ENCODE measurements around the gene HDGFL3. TPM values are rescaled to one million over a fixed set of nuclear protein-coding genes. Genes with fewer than 3 reads are reported as not detected.

The HDGFL3 gene
- total and polyA plus RNA-seq, 2 donors (not counting 1 experiment from before 2014, with no cell fraction given): 43.1 to 59.1 TPM

- no peak overlapping the region for H3K4me2 ChIP-seq (ENCODE audit: extremely low read depth, insufficient read depth, low read length)
- H3K9me3 ChIP-seq (ENCODE audit: control insufficient read depth, insufficient read depth, low read depth, low read length): no peaks in the 10 kb centered on the region
- H3K27me3 ChIP-seq (ENCODE audit: control insufficient read depth, insufficient read depth, low read length): peaks cover 27% of the 10 kb centered on the region
- no peaks in the 10 kb centered on the region for H3K4me1 ChIP-seq (ENCODE audit: control insufficient read depth, extremely low read depth, insufficient read depth, low read length)
- H3K4me3 ChIP-seq (replicated peaks in 1 of 4; ENCODE audit: control extremely low read depth in 1 of 4, insufficient read depth in 1 of 4, low read depth in 3 of 4, low read length in 4 of 4): no peak overlapping the region
- H3K36me3 ChIP-seq (ENCODE audit: control insufficient read depth, insufficient read depth, low read length): no peaks in the 10 kb centered on the region
- TF ChIP-seq CTCF (conservative IDR thresholded peaks at IDR 0.05 in 1 of 2, IDR thresholded peaks at IDR 0.05 in 1 of 2; ENCODE audit: low read depth in 1 of 2, low read length in 2 of 2) (no peak), EZH2 (IDR thresholded peaks at IDR 0.05; ENCODE audit: low read length, missing control alignments) (no peak)
- no peak for DNase-seq (ENCODE audit: low read depth in 2 of 2)
- H3K9ac ChIP-seq (ENCODE audit: insufficient read depth, low read length): no peak overlapping the region
- H4K20me1 ChIP-seq (ENCODE audit: control insufficient read depth, extremely low read depth, insufficient read depth, low read length): no peaks in the 10 kb centered on the region
- H2AFZ ChIP-seq (ENCODE audit: low read length): no peak overlapping the region
- no peaks in the 10 kb centered on the region for H3K79me2 ChIP-seq (ENCODE audit: control insufficient read depth, insufficient read depth, low read length)
- no peak overlapping the region for H3K27ac ChIP-seq (ENCODE audit: insufficient read depth, low read length)
Observed at GRCh38 chr15:83102346-83102745, 105.3 kb downstream of the HDGFL3 start.

- Histone ChIP-seq H3K9me3 (ENCODE audit: control insufficient read depth, insufficient read depth, low read depth, low read length) (no peaks in the 10 kb centered on the region), H3K4me1 (ENCODE audit: control insufficient read depth, extremely low read depth, insufficient read depth, low read length) (no peaks in the 10 kb centered on the region), H4K20me1 (ENCODE audit: control insufficient read depth, extremely low read depth, insufficient read depth, low read length) (no peaks in the 10 kb centered on the region), H3K79me2 (ENCODE audit: control insufficient read depth, insufficient read depth, low read length) (no peaks in the 10 kb centered on the region), H2AFZ (ENCODE audit: low read length) (no peak overlapping the region), H3K4me2 (ENCODE audit: extremely low read depth, insufficient read depth, low read length) (no peak overlapping the region), H3K36me3 (ENCODE audit: control insufficient read depth, insufficient read depth, low read length) (no peaks in the 10 kb centered on the region), H3K27me3 (ENCODE audit: control insufficient read depth, insufficient read depth, low read length) (peaks cover 27% of the 10 kb centered on the region), H3K9ac (ENCODE audit: insufficient read depth, low read length) (no peak overlapping the region), H3K4me3 (replicated peaks in 1 of 4; ENCODE audit: control extremely low read depth in 1 of 4, insufficient read depth in 1 of 4, low read depth in 3 of 4, low read length in 4 of 4) (no peak overlapping the region), H3K27ac (ENCODE audit: insufficient read depth, low read length) (no peak overlapping the region)
- no peak for TF ChIP-seq CTCF (conservative IDR thresholded peaks at IDR 0.05 in 1 of 2, IDR thresholded peaks at IDR 0.05 in 1 of 2; ENCODE audit: low read depth in 1 of 2, low read length in 2 of 2)
- TF ChIP-seq EZH2 (IDR thresholded peaks at IDR 0.05; ENCODE audit: low read length, missing control alignments): no peak
- no peak for DNase-seq (ENCODE audit: low read depth in 2 of 2)
Observed at GRCh38 chr15:83100097-83100646, 107.5 kb downstream of the HDGFL3 start.

GRCh38 chr15:83099290-83099689, 108.3 kb downstream of the HDGFL3 start:
- H3K27me3 ChIP-seq (ENCODE audit: control insufficient read depth, insufficient read depth, low read length): peaks cover 27% of the 10 kb centered on the region
- no peak overlapping the region for H3K4me2 ChIP-seq (ENCODE audit: extremely low read depth, insufficient read depth, low read length)
- H3K4me3 ChIP-seq (replicated peaks in 1 of 4; ENCODE audit: control extremely low read depth in 1 of 4, insufficient read depth in 1 of 4, low read depth in 3 of 4, low read length in 4 of 4): no peak overlapping the region
- TF ChIP-seq EZH2 (IDR thresholded peaks at IDR 0.05; ENCODE audit: low read length, missing control alignments) (no peak), CTCF (conservative IDR thresholded peaks at IDR 0.05 in 1 of 2, IDR thresholded peaks at IDR 0.05 in 1 of 2; ENCODE audit: low read depth in 1 of 2, low read length in 2 of 2) (no peak)
- H3K79me2 ChIP-seq (ENCODE audit: control insufficient read depth, insufficient read depth, low read length): no peaks in the 10 kb centered on the region
- H3K4me1 ChIP-seq (ENCODE audit: control insufficient read depth, extremely low read depth, insufficient read depth, low read length): no peaks in the 10 kb centered on the region
- no peak overlapping the region for H3K9ac ChIP-seq (ENCODE audit: insufficient read depth, low read length)
- H2AFZ ChIP-seq (ENCODE audit: low read length): no peak overlapping the region
- no peak overlapping the region for H3K27ac ChIP-seq (ENCODE audit: insufficient read depth, low read length)
- H3K36me3 ChIP-seq (ENCODE audit: control insufficient read depth, insufficient read depth, low read length): no peaks in the 10 kb centered on the region
- H4K20me1 ChIP-seq (ENCODE audit: control insufficient read depth, extremely low read depth, insufficient read depth, low read length): no peaks in the 10 kb centered on the region
- no peak for DNase-seq (ENCODE audit: low read depth in 2 of 2)
- no peaks in the 10 kb centered on the region for H3K9me3 ChIP-seq (ENCODE audit: control insufficient read depth, insufficient read depth, low read depth, low read length)

Data from fibroblast of lung (primary cell).